Hepatocyte (in vitro differentiated cells): Measurements from ENCODE around the gene SLC38A1. TPM values are rescaled to one million over a fixed set of nuclear protein-coding genes. Genes with fewer than 3 reads are reported as not detected.

Experiments
- DNase-seq: peaks from one replicate; pipeline ENCODE4 v3.0.0-alpha.2; 2016; ENCODE audit warnings: low spot score
- H2AFZ ChIP-seq: fragments of 200-600 bp; sonication (generic); 2 replicates; pipeline ENCODE4 v1.6.0; 2016; ENCODE audit warnings: antibody characterized with exemption, mild to moderate bottlenecking
- H3K27ac ChIP-seq: fragments of 200-600 bp; sonication (generic); 2 replicates; pipeline ENCODE4 v1.5.1; 2016; ENCODE audit warnings: mild to moderate bottlenecking
- H3K27me3 ChIP-seq: fragments of 200-600 bp; sonication (generic); 2 replicates; pipeline ENCODE4 v1.6.1; 2016
- H3K36me3 ChIP-seq: fragments of 200-600 bp; sonication (generic); replicated peaks from 2 replicates; pipeline ENCODE4 v1.5.1; 2016; ENCODE audit warnings: low read depth; ENCODE audit not compliant: insufficient read depth
- H3K4me1 ChIP-seq: fragments of 200-600 bp; sonication (generic); 2 replicates; pipeline ENCODE4 v1.5.1; 2016; ENCODE audit warnings: mild to moderate bottlenecking, moderate library complexity; ENCODE audit not compliant: insufficient read depth
- H3K4me2 ChIP-seq: fragments of 200-600 bp; sonication (generic); 2 replicates; pipeline ENCODE4 v1.6.0; 2016
- H3K4me3 ChIP-seq: fragments of 200-600 bp; sonication (generic); 2 replicates; pipeline ENCODE4 v1.5.1; 2016; ENCODE audit warnings: mild to moderate bottlenecking
- H3K79me2 ChIP-seq: fragments of 200-600 bp; sonication (generic); 2 replicates; pipeline ENCODE4 v1.6.0; 2017; ENCODE audit warnings: mild to moderate bottlenecking
- H3K9me2 ChIP-seq: fragments of 200-600 bp; sonication (generic); replicated peaks from 2 replicates; pipeline ENCODE4 v1.6.0; 2017; ENCODE audit warnings: mild to moderate bottlenecking; ENCODE audit not compliant: insufficient read depth
- H3K9me3 ChIP-seq: fragments of 200-600 bp; sonication (generic); 2 replicates; pipeline ENCODE4 v1.5.1; 2016; ENCODE audit warnings: low read depth, mild to moderate bottlenecking
- H4K20me1 ChIP-seq: fragments of 200-600 bp; sonication (generic); 2 replicates; pipeline ENCODE4 v1.6.0; 2016; ENCODE audit warnings: mild to moderate bottlenecking; ENCODE audit not compliant: insufficient read depth, poor library complexity, severe bottlenecking
- CTCF ChIP-seq: fragments of 200-600 bp; sonication (generic); IDR thresholded peaks from 2 replicates; pipeline ENCODE4 v1.5.1; 2016; ENCODE audit warnings: antibody characterized with exemption, mild to moderate bottlenecking; ENCODE audit not compliant: poor library complexity
- EZH2 ChIP-seq: fragments of 200-600 bp; sonication (generic); IDR thresholded peaks from 2 replicates; pipeline ENCODE4 v1.6.1; 2016; ENCODE audit warnings: antibody characterized with exemption, mild to moderate bottlenecking, borderline replicate concordance
- EZH2phosphoT487 ChIP-seq: fragments of 200-600 bp; sonication (generic); IDR thresholded peaks from one replicate; pipeline ENCODE4 v1.6.1; 2018; ENCODE audit warnings: antibody characterized with exemption, mild to moderate bottlenecking, low read depth, moderate library complexity; ENCODE audit not compliant: unreplicated experiment, severe bottlenecking
- WGBS: methylation state at CpG from one replicate; pipeline ENCODE4 v1.1.6; 2016; ENCODE audit warnings: low lambda C conversion rate; ENCODE audit errors: missing lambda C conversion rate; 5-methylcytosine and 5-hydroxymethylcytosine counted together
- polyA plus RNA-seq: library from polyadenylated mRNA; unstranded; fragments of >200 nt; fragmentation: Nextera tagmentation; extraction: Ambion mirVana; gene quantifications from 2 replicates; pipeline ENCODE4 v1.2.1, GENCODE V29; 2016
- total RNA-seq: library from RNA; depleted of rRNA; stranded (reverse); fragments of >200 nt; gene quantifications from 2 replicates; pipeline ENCODE4 v1.2.3, GENCODE V29; 2014

Gene SLC38A1
- total and polyA plus RNA-seq, 2 experiments from 2014 or later: 48.2 to 86.8 TPM

- peak overlapping the region; percentile 58 for H3K4me2 ChIP-seq
- no peak for TF ChIP-seq EZH2phosphoT487
- TF ChIP-seq CTCF: no peak
- TF ChIP-seq EZH2: no peak
Measured at GRCh38 chr12:46160101-46160980, 108.5 kb downstream of the SLC38A1 start.

GRCh38 chr12:46159309-46159901, 109.4 kb downstream of the SLC38A1 start:
- DNase-seq: no peak
- Histone ChIP-seq H3K9me2 (no peaks in the 10 kb centered on the region), H3K27me3 (no peaks in the 10 kb centered on the region), H3K79me2 (no peaks in the 10 kb centered on the region), H3K4me2 (peak overlapping the region; percentile 58), H3K27ac (peak overlapping the region; percentile 46), H3K4me1 (peaks cover 17% of the 10 kb centered on the region), H3K4me3 (no peak overlapping the region), H2AFZ (no peak overlapping the region), H3K9me3 (no peaks in the 10 kb centered on the region), H3K36me3 (no peaks in the 10 kb centered on the region), H4K20me1 (no peaks in the 10 kb centered on the region)
- TF ChIP-seq EZH2phosphoT487: no peak
- no peak for TF ChIP-seq EZH2
- TF ChIP-seq CTCF: no peak
- WGBS: 98% methylated on average over 2 of the region's 2 CpGs

More at GRCh38 chr12:46160101-46160980, 108.5 kb downstream of the SLC38A1 start:
- H3K27me3 ChIP-seq: no peaks in the 10 kb centered on the region
- H3K27ac ChIP-seq: peak overlapping the region; percentile 46
- WGBS: 45% methylated on average over 10 of the region's 10 CpGs
- no peaks in the 10 kb centered on the region for H3K9me2 ChIP-seq
- H3K4me1 ChIP-seq: peaks cover 17% of the 10 kb centered on the region
- no peaks in the 10 kb centered on the region for H3K79me2 ChIP-seq
- H3K9me3 ChIP-seq: no peaks in the 10 kb centered on the region
- no peak overlapping the region for H3K4me3 ChIP-seq
- DNase-seq: peak; percentile 47
- H3K36me3 ChIP-seq: no peaks in the 10 kb centered on the region
- H2AFZ ChIP-seq: peak overlapping the region; percentile 3
- H4K20me1 ChIP-seq: no peaks in the 10 kb centered on the region

- Histone ChIP-seq H3K79me2 (no peaks in the 10 kb centered on the region), H3K4me3 (no peak overlapping the region), H2AFZ (no peak overlapping the region), H3K36me3 (no peaks in the 10 kb centered on the region), H3K9me2 (no peaks in the 10 kb centered on the region), H3K27ac (peak overlapping the region; percentile 46), H3K4me2 (no peak overlapping the region), H4K20me1 (no peaks in the 10 kb centered on the region), H3K27me3 (no peaks in the 10 kb centered on the region), H3K9me3 (no peaks in the 10 kb centered on the region), H3K4me1 (peaks cover 21% of the 10 kb centered on the region)
- TF ChIP-seq EZH2phosphoT487 (no peak), CTCF (no peak), EZH2 (no peak)
- 48% methylated on average over 1 of the region's 1 CpG for WGBS
- DNase-seq: no peak
Measured at GRCh38 chr12:46158501-46158900, 110.3 kb downstream of the SLC38A1 start.
